ENCODE data around the gene GTF2F2. TPM values are rescaled to one million over a fixed set of nuclear protein-coding genes. Genes with fewer than 3 reads are reported as not detected.

GTF2F2 gene
- total and polyA plus RNA-seq, 2 donors (not counting 3 experiments of a cell fraction or from before 2014, with no cell fraction given) = 7.5 to 23.6 TPM

DNA sequence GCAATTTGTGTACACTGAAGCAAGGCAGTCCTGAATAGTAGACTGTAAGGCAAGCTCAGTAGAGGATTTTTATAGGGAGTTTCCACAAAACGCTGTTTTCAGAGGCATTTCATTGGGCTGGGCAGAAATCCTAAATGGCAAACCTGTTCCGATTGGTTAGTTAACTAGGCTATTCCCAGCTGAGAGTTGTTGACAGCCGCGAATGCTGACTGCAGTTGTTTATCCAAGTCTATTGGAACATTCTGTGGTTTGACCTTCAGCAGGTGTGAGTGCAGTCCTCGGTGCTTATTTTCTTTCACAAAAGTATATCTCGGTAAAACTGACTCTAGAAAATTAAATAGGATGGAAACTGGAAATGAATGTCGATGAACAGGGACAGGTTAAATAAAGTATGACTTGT, 175.2 kb downstream of the GTF2F2 start:
- Histone ChIP-seq H4K20me1 (replicated peaks; ENCODE audit: control insufficient read depth, extremely low read depth, insufficient read depth, low read length) (peaks cover 2% of the 10 kb centered on the region), H3K9me3 (replicated peaks; ENCODE audit: control insufficient read depth, insufficient read depth, low read length) (no peaks in the 10 kb centered on the region), H3K27me3 (ENCODE audit: control insufficient read depth in 2 of 2, insufficient read depth in 2 of 2, low read length in 2 of 2) (no peaks in the 10 kb centered on the region), H3K4me3 (replicated peaks in 1 of 3; ENCODE audit: insufficient read depth in 1 of 3, low read depth in 1 of 3, low read length in 3 of 3) (no peak overlapping the region), H3K27ac (ENCODE audit: insufficient read depth, low read depth, low read length) (no peak overlapping the region), H3K4me1 (ENCODE audit: control insufficient read depth, extremely low read depth, insufficient read depth, low read length) (peaks cover 16% of the 10 kb centered on the region), H3K9me1 (replicated peaks; ENCODE audit: control insufficient read depth, extremely low read depth, insufficient read depth, low read length) (no peaks in the 10 kb centered on the region), H3K9ac (replicated peaks; ENCODE audit: extremely low read depth, insufficient read depth, low read length) (no peak overlapping the region), H3K36me3 (ENCODE audit: control insufficient read depth in 2 of 2, extremely low read depth in 1 of 2, insufficient read depth in 2 of 2, low read length in 2 of 2) (no peaks in the 10 kb centered on the region), H3K79me2 (ENCODE audit: control insufficient read depth, insufficient read depth, low read length) (no peaks in the 10 kb centered on the region), H3K4me2 (ENCODE audit: insufficient read depth, low read length) (no peak overlapping the region), H2AFZ (ENCODE audit: low read depth, low read length) (no peak overlapping the region)
- no peak for FAIRE-seq
- POLR2A ChIA-PET = no interaction called here
- BruUV-seq (replicated peaks) = no TSS peak
- dilution Hi-C loops (cut with MboI; ENCODE audit: extremely low pct_ligation_motif_present, low sequenced_read_pairs) (no loop called here), intact Hi-C loops (cut with micrococcal nuclease) (no loop called here)
- TF ChIP-seq MYC (IDR thresholded peaks at IDR 0.05; ENCODE audit: low read depth, low read length) (no peak), POLR2A (IDR thresholded peaks at IDR 0.05; ENCODE audit: low read depth, low read length) (no peak), EZH2 (IDR thresholded peaks at IDR 0.05; ENCODE audit: borderline replicate concordance, low read depth, low read length, severe bottlenecking) (no peak), JUN (IDR thresholded peaks at IDR 0.05; ENCODE audit: borderline replicate concordance, insufficient read depth, insufficient read length, low read depth) (no peak), FOS (IDR thresholded peaks at IDR 0.05; ENCODE audit: borderline replicate concordance, insufficient read depth, low read length) (no peak), POLR2AphosphoS5 (IDR thresholded peaks at IDR 0.05; ENCODE audit: insufficient read depth, low read depth, low read length) (no peak), GATA2 (IDR thresholded peaks at IDR 0.05; ENCODE audit: insufficient read depth, insufficient read length, low read depth, low read length) (no peak)
- TF ChIP-seq, protein P1, sequence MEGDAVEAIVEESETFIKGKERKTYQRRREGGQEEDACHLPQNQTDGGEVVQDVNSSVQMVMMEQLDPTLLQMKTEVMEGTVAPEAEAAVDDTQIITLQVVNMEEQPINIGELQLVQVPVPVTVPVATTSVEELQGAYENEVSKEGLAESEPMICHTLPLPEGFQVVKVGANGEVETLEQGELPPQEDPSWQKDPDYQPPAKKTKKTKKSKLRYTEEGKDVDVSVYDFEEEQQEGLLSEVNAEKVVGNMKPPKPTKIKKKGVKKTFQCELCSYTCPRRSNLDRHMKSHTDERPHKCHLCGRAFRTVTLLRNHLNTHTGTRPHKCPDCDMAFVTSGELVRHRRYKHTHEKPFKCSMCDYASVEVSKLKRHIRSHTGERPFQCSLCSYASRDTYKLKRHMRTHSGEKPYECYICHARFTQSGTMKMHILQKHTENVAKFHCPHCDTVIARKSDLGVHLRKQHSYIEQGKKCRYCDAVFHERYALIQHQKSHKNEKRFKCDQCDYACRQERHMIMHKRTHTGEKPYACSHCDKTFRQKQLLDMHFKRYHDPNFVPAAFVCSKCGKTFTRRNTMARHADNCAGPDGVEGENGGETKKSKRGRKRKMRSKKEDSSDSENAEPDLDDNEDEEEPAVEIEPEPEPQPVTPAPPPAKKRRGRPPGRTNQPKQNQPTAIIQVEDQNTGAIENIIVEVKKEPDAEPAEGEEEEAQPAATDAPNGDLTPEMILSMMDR (IDR thresholded peaks at IDR 0.05; ENCODE audit: extremely low read depth in 1 of 2, insufficient read depth in 1 of 2, low read depth in 1 of 2, low read length in 2 of 2) = no peak
- TF ChIP-seq, protein P2, sequence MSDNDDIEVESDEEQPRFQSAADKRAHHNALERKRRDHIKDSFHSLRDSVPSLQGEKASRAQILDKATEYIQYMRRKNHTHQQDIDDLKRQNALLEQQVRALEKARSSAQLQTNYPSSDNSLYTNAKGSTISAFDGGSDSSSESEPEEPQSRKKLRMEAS (IDR thresholded peaks at IDR 0.05; ENCODE audit: insufficient read depth, insufficient read length) = no peak
- CTCF ChIA-PET = interaction anchor here (0.9 to 1.8 kb wide), 3 partner anchors 14 to 415 kb away, joined by 3 to 8 read pairs (median 3); no protein-coding TSS in a partner anchor
- peak; percentile 34 for DNase-seq (ENCODE audit: low read depth, low spot score)
